ENCODE measurements around the gene GULP1.
"Not testable (repeated sequence)": the region's sequence is repeated elsewhere in the genome, so short reads cannot be mapped to it uniquely, and the experiment has no call there.

Gene GULP1

GRCh38 chr2:188297978-188298377 lies 6.3 kb downstream of the GULP1 start:
- DNase-seq (ENCODE audit: low read depth, low spot score) = no peak
- TF ChIP-seq CTCF (IDR thresholded peaks at IDR 0.05; ENCODE audit: low read depth, low read length) = no peak
- H3K4me3 ChIP-seq (ENCODE audit: low read depth, low read length) = no peak overlapping the region
- in situ Hi-C loops (cut with HindIII; ENCODE audit: low sequenced_read_pairs) = no loop called here

GRCh38 chr2:188298937-188299371 lies 7.3 kb downstream of the GULP1 start:
- in situ Hi-C loops (cut with HindIII; ENCODE audit: low sequenced_read_pairs); DNase-seq (ENCODE audit: low read depth, low spot score); H3K4me3 ChIP-seq (ENCODE audit: low read depth, low read length): not testable (repeated sequence)

- no peak overlapping the region for H3K4me3 ChIP-seq (ENCODE audit: low read depth, low read length)
- TF ChIP-seq CTCF (IDR thresholded peaks at IDR 0.05; ENCODE audit: low read depth, low read length) = no peak
- in situ Hi-C loops (cut with HindIII; ENCODE audit: low sequenced_read_pairs) = no loop called here
- peak; percentile 37 for DNase-seq (ENCODE audit: low read depth, low spot score)
These were observed 11.8 kb downstream of the GULP1 start for GRCh38 chr2:188303363-188304031.

GRCh38 chr2:188305271-188305670 lies 13.6 kb downstream of the GULP1 start:
- no peak overlapping the region for H3K4me3 ChIP-seq (ENCODE audit: low read depth, low read length)
- no peak for TF ChIP-seq CTCF (IDR thresholded peaks at IDR 0.05; ENCODE audit: low read depth, low read length)
- no peak for DNase-seq (ENCODE audit: low read depth, low spot score)
- in situ Hi-C loops (cut with HindIII; ENCODE audit: low sequenced_read_pairs) = no loop called here

GRCh38 chr2:188306271-188306670 lies 14.6 kb downstream of the GULP1 start:
- no peak overlapping the region for H3K4me3 ChIP-seq (ENCODE audit: low read depth, low read length)
- in situ Hi-C loops (cut with HindIII; ENCODE audit: low sequenced_read_pairs) = no loop called here
- TF ChIP-seq CTCF (IDR thresholded peaks at IDR 0.05; ENCODE audit: low read depth, low read length) = no peak
- peak; percentile 38 for DNase-seq (ENCODE audit: low read depth, low spot score)

GRCh38 chr2:188307850-188308283 lies 16.2 kb downstream of the GULP1 start:
- in situ Hi-C loops (cut with HindIII; ENCODE audit: low sequenced_read_pairs) = no loop called here
- TF ChIP-seq CTCF (IDR thresholded peaks at IDR 0.05; ENCODE audit: low read depth, low read length) = no peak
- DNase-seq (ENCODE audit: low read depth, low spot score) = no peak
- no peak overlapping the region for H3K4me3 ChIP-seq (ENCODE audit: low read depth, low read length)

GRCh38 chr2:188308483-188308882 lies 16.8 kb downstream of the GULP1 start:
- TF ChIP-seq CTCF (IDR thresholded peaks at IDR 0.05; ENCODE audit: low read depth, low read length) = no peak
- no peak overlapping the region for H3K4me3 ChIP-seq (ENCODE audit: low read depth, low read length)
- no peak for DNase-seq (ENCODE audit: low read depth, low spot score)
- in situ Hi-C loops (cut with HindIII; ENCODE audit: low sequenced_read_pairs) = no loop called here
